ENCODE data around the gene TMEM132D.

Gene TMEM132D

DNA sequence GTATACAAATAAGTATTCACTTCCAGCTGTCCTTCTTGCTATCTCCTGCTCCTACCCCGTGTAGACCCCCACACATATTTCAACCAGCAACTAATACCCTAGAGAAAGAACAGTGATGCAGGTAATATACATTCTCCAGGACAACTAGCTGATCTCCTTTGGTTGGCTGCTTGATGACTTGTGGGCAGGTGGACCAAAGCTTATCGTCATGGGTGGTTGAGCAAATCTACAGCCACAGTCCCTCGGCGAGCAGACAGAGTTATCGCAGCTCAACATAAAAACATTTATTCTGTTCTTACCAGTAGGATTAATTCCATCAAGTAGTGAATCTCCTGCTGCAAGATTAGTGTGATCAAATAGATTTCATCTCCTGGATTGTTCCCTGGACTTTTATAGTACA, 314.3 kb downstream of the TMEM132D start:
- Histone ChIP-seq H3K27me3 (ENCODE audit: control insufficient read depth in 1 of 2, insufficient read depth in 2 of 2, low read length in 2 of 2) (no peaks in the 10 kb centered on the region), H3K4me1 (ENCODE audit: control insufficient read depth in 1 of 2, insufficient read depth in 2 of 2, low read length in 2 of 2) (no peaks in the 10 kb centered on the region), H3K4me3 (ENCODE audit: low read depth in 1 of 2, low read length in 2 of 2) (no peak overlapping the region), H3K27ac (ENCODE audit: low read depth, low read length) (no peak overlapping the region), H3K9ac (ENCODE audit: low read depth in 1 of 2, low read length in 2 of 2) (no peak overlapping the region), H3K36me3 (ENCODE audit: control insufficient read depth in 1 of 2, insufficient read depth in 2 of 2, low read length in 2 of 2) (no peaks in the 10 kb centered on the region), H3K9me3 (ENCODE audit: control insufficient read depth in 1 of 2, low read length in 2 of 2) (no peaks in the 10 kb centered on the region)

DNA sequence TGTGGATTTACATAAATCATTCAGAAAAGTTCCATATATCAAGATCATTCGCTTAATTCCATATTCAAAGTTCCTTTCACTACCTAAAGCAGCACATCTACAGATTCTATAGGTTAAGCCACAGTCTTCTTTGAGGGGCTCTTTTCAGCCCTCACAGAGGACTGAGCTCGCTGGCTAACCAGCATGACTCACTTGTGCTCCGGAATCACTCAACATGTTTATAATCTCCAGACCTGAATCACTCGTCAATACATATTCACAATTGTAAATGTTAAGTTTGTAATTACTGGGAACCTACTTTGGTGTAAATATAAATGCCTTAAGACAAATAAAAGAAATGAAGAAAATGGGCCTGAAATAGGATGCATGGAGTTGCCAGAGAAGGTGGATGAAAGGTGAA, 315.7 kb downstream of the TMEM132D start:
- Histone ChIP-seq H3K27me3 (ENCODE audit: control insufficient read depth in 1 of 2, insufficient read depth in 2 of 2, low read length in 2 of 2) (no peaks in the 10 kb centered on the region), H3K9me3 (ENCODE audit: control insufficient read depth in 1 of 2, low read length in 2 of 2) (no peaks in the 10 kb centered on the region), H3K4me1 (ENCODE audit: control insufficient read depth in 1 of 2, insufficient read depth in 2 of 2, low read length in 2 of 2) (no peaks in the 10 kb centered on the region), H3K27ac (ENCODE audit: low read depth, low read length) (no peak overlapping the region), H3K9ac (ENCODE audit: low read depth in 1 of 2, low read length in 2 of 2) (no peak overlapping the region), H3K4me3 (ENCODE audit: low read depth in 1 of 2, low read length in 2 of 2) (no peak overlapping the region), H3K36me3 (ENCODE audit: control insufficient read depth in 1 of 2, insufficient read depth in 2 of 2, low read length in 2 of 2) (no peaks in the 10 kb centered on the region)

DNA sequence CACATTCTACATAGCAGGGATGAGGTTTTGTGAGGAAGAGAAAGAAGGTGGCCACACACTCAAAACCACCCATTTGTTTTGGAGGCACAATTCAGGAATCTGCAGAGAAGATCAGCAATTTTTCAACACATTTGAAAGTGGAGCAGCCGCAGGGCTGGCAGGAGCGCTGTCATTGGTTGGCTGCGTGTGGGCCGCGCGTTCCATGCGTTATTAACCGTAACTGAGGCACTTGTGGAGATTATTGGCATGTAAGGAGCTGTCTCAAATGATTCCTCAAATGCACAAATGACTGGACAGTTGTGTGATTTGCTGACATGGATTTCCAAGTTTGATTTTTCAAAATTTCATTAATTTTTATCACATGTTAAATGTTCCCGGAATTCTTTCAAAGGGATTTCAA, 318.5 kb downstream of the TMEM132D start:
- H3K27me3 ChIP-seq (ENCODE audit: control insufficient read depth in 1 of 2, insufficient read depth in 2 of 2, low read length in 2 of 2), result no peaks in the 10 kb centered on the region
- no peaks in the 10 kb centered on the region for H3K4me1 ChIP-seq (ENCODE audit: control insufficient read depth in 1 of 2, insufficient read depth in 2 of 2, low read length in 2 of 2)
- no peak overlapping the region for H3K27ac ChIP-seq (ENCODE audit: low read depth, low read length)
- no peak overlapping the region for H3K4me3 ChIP-seq (ENCODE audit: low read depth in 1 of 2, low read length in 2 of 2)
- H3K9me3 ChIP-seq (ENCODE audit: control insufficient read depth in 1 of 2, low read length in 2 of 2), result no peaks in the 10 kb centered on the region
- H3K36me3 ChIP-seq (ENCODE audit: control insufficient read depth in 1 of 2, insufficient read depth in 2 of 2, low read length in 2 of 2), result no peaks in the 10 kb centered on the region
- H3K9ac ChIP-seq (ENCODE audit: low read depth in 1 of 2, low read length in 2 of 2), result no peak overlapping the region

DNA sequence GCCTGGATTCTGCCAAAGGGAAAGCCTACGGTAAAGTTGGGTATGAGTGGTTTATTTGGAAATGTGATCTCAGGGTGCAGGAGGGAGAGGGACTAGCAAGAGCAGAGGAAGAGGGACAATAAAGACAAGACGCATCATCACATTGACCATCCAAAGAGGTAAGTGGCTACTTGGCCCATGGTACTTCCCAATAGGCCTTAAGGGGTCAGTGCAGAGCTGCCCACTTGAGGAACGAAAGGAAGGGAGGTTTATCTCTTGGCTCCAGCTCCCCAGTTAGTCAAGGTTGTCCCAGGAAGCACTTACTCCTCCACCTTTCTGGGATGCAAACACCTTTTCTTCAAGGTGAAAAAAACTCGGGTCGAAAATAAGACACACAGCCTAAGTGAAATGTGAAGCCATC, 323.9 kb downstream of the TMEM132D start:
- no peak overlapping the region for H3K4me3 ChIP-seq (ENCODE audit: low read depth in 1 of 2, low read length in 2 of 2)
- H3K4me1 ChIP-seq (ENCODE audit: control insufficient read depth in 1 of 2, insufficient read depth in 2 of 2, low read length in 2 of 2), result no peaks in the 10 kb centered on the region
- no peak overlapping the region for H3K9ac ChIP-seq (ENCODE audit: low read depth in 1 of 2, low read length in 2 of 2)
- no peaks in the 10 kb centered on the region for H3K9me3 ChIP-seq (ENCODE audit: control insufficient read depth in 1 of 2, low read length in 2 of 2)
- H3K27me3 ChIP-seq (ENCODE audit: control insufficient read depth in 1 of 2, insufficient read depth in 2 of 2, low read length in 2 of 2), result no peaks in the 10 kb centered on the region
- no peaks in the 10 kb centered on the region for H3K36me3 ChIP-seq (ENCODE audit: control insufficient read depth in 1 of 2, insufficient read depth in 2 of 2, low read length in 2 of 2)
- H3K27ac ChIP-seq (ENCODE audit: low read depth, low read length), result no peak overlapping the region

DNA sequence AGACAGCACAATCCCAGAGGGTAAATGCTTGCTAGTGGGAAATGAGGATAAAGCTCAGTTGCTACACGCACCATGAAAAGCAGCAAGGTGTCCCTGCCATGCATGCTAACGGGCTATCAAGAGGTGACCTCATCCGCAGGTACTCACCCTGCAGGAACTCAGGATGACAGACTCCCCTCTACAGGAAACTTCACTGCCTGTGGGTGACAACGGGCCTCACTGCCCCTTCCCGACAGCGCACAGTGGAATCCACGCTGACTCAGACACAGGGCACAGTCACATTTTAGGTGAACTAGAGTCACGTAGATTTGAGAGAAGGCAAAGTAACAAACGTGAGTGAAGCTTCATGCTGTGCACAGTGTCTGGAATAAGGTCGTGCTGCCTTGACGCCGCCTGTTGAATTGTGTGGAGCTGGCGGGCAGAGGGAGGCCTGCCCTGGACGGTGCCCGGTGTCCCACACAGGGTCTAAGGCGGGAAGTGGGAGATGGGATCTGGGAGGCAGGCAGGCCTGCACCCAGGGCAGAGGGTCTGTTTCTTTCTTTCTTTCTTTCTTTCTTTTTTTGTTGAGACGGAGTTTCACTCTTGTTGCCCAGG, 331.8 kb downstream of the TMEM132D start:
- Histone ChIP-seq H3K4me1 (ENCODE audit: control insufficient read depth in 1 of 2, insufficient read depth in 2 of 2, low read length in 2 of 2) (no peaks in the 10 kb centered on the region), H3K9ac (ENCODE audit: low read depth in 1 of 2, low read length in 2 of 2) (no peak overlapping the region), H3K9me3 (ENCODE audit: control insufficient read depth in 1 of 2, low read length in 2 of 2) (no peaks in the 10 kb centered on the region), H3K27ac (ENCODE audit: low read depth, low read length) (no peak overlapping the region), H3K27me3 (ENCODE audit: control insufficient read depth in 1 of 2, insufficient read depth in 2 of 2, low read length in 2 of 2) (no peaks in the 10 kb centered on the region), H3K4me3 (ENCODE audit: low read depth in 1 of 2, low read length in 2 of 2) (no peak overlapping the region), H3K36me3 (ENCODE audit: control insufficient read depth in 1 of 2, insufficient read depth in 2 of 2, low read length in 2 of 2) (no peaks in the 10 kb centered on the region)

DNA sequence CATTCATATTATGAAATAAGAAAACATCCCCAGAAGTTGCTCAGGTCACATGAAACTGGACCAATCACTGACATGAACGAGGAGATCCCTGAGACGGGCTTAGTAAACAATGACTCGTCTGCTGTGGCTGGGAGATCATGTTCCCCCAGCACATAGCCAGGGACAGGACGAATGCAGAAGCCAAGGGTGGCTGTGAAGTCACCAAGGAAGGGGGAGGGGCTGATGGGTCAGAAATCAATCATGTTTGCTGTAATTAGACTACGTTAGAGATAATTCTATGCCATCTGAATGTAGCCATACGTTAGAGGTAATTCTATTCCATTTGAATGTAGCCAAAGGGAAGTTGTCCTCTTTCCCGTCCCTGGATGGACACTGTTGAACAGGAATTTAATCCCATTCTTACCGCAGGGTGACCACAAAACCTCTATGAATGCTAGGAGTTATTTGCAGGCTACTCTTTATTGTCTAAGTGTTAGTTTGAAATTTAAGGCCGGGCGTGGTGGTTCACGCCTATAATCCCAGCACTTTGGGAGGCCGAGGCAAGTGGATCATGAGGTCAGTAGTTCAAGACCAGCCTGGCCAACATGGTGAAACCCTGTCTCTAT, 332.9 kb downstream of the TMEM132D start:
- Histone ChIP-seq H3K27ac (ENCODE audit: low read depth, low read length) (no peak overlapping the region), H3K4me3 (ENCODE audit: low read depth in 1 of 2, low read length in 2 of 2) (no peak overlapping the region), H3K4me1 (ENCODE audit: control insufficient read depth in 1 of 2, insufficient read depth in 2 of 2, low read length in 2 of 2) (no peaks in the 10 kb centered on the region), H3K27me3 (ENCODE audit: control insufficient read depth in 1 of 2, insufficient read depth in 2 of 2, low read length in 2 of 2) (no peaks in the 10 kb centered on the region), H3K9ac (ENCODE audit: low read depth in 1 of 2, low read length in 2 of 2) (no peak overlapping the region), H3K9me3 (ENCODE audit: control insufficient read depth in 1 of 2, low read length in 2 of 2) (no peaks in the 10 kb centered on the region), H3K36me3 (ENCODE audit: control insufficient read depth in 1 of 2, insufficient read depth in 2 of 2, low read length in 2 of 2) (no peaks in the 10 kb centered on the region)

DNA sequence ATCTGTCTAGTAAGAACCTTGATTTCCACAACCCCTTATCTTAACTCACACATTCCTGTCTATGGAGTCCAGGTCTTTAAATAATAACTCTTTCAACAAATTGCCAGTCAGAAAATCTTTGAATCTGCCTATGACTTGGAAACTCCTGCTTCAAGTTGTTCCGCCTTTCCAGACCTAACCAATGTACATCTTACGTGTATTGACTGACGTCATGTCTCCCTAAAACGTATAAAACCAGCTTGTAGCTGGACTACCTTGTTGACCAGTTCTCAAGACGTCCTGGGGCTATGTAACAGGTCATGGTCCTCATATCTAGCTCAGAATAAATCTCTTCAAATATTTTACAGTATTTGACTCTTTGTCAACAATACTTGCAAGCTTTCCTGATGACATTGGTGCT, 337.0 kb downstream of the TMEM132D start:
- H3K36me3 ChIP-seq (ENCODE audit: control insufficient read depth in 1 of 2, insufficient read depth in 2 of 2, low read length in 2 of 2), result no peaks in the 10 kb centered on the region
- no peak overlapping the region for H3K27ac ChIP-seq (ENCODE audit: low read depth, low read length)
- H3K4me1 ChIP-seq (ENCODE audit: control insufficient read depth in 1 of 2, insufficient read depth in 2 of 2, low read length in 2 of 2), result no peaks in the 10 kb centered on the region
- H3K4me3 ChIP-seq (ENCODE audit: low read depth in 1 of 2, low read length in 2 of 2), result no peak overlapping the region
- H3K9ac ChIP-seq (ENCODE audit: low read depth in 1 of 2, low read length in 2 of 2), result no peak overlapping the region
- H3K27me3 ChIP-seq (ENCODE audit: control insufficient read depth in 1 of 2, insufficient read depth in 2 of 2, low read length in 2 of 2), result no peaks in the 10 kb centered on the region
- no peaks in the 10 kb centered on the region for H3K9me3 ChIP-seq (ENCODE audit: control insufficient read depth in 1 of 2, low read length in 2 of 2)

DNA sequence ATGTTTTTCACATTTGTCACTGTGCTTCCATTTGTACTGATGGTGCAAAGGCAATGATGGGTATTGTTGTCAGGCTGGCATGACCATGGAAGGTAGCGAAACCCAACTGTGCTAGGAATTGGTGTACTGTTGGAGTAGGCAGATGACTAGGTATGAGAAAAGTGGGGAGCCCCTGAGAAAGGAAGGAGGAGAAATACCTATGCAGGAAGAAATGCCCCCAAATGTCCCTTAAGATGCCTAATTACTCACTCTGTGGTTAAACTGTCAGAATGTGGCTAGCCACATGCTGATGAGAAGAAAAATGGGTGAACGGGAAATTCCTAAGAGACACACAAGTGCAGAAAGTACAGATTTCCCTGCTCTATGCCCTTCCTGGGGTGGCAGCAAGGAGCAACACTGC, 339.1 kb downstream of the TMEM132D start:
- no peaks in the 10 kb centered on the region for H3K4me1 ChIP-seq (ENCODE audit: control insufficient read depth in 1 of 2, insufficient read depth in 2 of 2, low read length in 2 of 2)
- no peak overlapping the region for H3K27ac ChIP-seq (ENCODE audit: low read depth, low read length)
- no peaks in the 10 kb centered on the region for H3K36me3 ChIP-seq (ENCODE audit: control insufficient read depth in 1 of 2, insufficient read depth in 2 of 2, low read length in 2 of 2)
- no peak overlapping the region for H3K9ac ChIP-seq (ENCODE audit: low read depth in 1 of 2, low read length in 2 of 2)
- H3K4me3 ChIP-seq (ENCODE audit: low read depth in 1 of 2, low read length in 2 of 2), result no peak overlapping the region
- no peaks in the 10 kb centered on the region for H3K27me3 ChIP-seq (ENCODE audit: control insufficient read depth in 1 of 2, insufficient read depth in 2 of 2, low read length in 2 of 2)
- H3K9me3 ChIP-seq (ENCODE audit: control insufficient read depth in 1 of 2, low read length in 2 of 2), result no peaks in the 10 kb centered on the region

DNA sequence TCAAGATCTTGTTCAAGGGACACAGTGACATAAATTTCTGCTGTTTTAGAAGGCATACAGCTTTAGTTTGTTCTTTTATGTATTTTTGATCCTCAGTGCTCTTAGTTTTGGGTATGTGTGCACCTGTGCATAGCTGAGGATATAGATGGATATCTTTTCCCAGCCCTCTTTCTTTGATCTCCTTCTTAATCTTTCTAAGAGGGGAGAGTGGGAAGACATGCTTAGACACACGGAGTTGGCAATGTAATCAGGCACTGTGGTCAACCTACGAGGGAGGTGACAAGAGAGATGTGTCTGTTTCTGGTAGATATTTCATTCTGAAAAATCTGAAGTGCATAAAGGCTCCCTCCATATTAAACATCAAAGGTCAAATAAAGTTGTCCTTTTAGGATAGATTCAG, 340.6 kb downstream of the TMEM132D start:
- Histone ChIP-seq H3K27me3 (ENCODE audit: control insufficient read depth in 1 of 2, insufficient read depth in 2 of 2, low read length in 2 of 2) (no peaks in the 10 kb centered on the region), H3K4me3 (ENCODE audit: low read depth in 1 of 2, low read length in 2 of 2) (no peak overlapping the region), H3K36me3 (ENCODE audit: control insufficient read depth in 1 of 2, insufficient read depth in 2 of 2, low read length in 2 of 2) (no peaks in the 10 kb centered on the region), H3K27ac (ENCODE audit: low read depth, low read length) (no peak overlapping the region), H3K4me1 (ENCODE audit: control insufficient read depth in 1 of 2, insufficient read depth in 2 of 2, low read length in 2 of 2) (no peaks in the 10 kb centered on the region), H3K9me3 (ENCODE audit: control insufficient read depth in 1 of 2, low read length in 2 of 2) (no peaks in the 10 kb centered on the region), H3K9ac (ENCODE audit: low read depth in 1 of 2, low read length in 2 of 2) (no peak overlapping the region)

DNA sequence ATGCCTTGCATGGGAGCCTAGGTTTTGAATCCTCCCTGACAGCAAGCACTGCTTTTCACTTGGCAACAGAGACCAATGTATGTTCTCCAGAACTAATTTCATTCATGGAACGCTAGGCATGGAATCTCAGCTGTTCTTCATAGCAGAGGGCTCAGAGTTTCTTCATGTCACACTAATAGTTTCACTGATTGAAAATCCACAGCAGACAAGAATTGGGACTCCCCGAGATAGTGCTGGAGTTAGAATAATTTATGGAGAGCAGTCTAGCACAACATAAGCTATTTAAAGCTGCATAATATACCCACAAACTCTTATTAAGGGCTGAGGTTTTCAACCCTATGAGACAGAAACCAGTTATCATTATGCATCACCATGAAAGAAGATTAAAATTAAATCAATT, 342.5 kb downstream of the TMEM132D start:
- no peaks in the 10 kb centered on the region for H3K36me3 ChIP-seq (ENCODE audit: control insufficient read depth in 1 of 2, insufficient read depth in 2 of 2, low read length in 2 of 2)
- no peak overlapping the region for H3K9ac ChIP-seq (ENCODE audit: low read depth in 1 of 2, low read length in 2 of 2)
- H3K27me3 ChIP-seq (ENCODE audit: control insufficient read depth in 1 of 2, insufficient read depth in 2 of 2, low read length in 2 of 2), result no peaks in the 10 kb centered on the region
- no peaks in the 10 kb centered on the region for H3K9me3 ChIP-seq (ENCODE audit: control insufficient read depth in 1 of 2, low read length in 2 of 2)
- H3K4me1 ChIP-seq (ENCODE audit: control insufficient read depth in 1 of 2, insufficient read depth in 2 of 2, low read length in 2 of 2), result no peaks in the 10 kb centered on the region
- no peak overlapping the region for H3K4me3 ChIP-seq (ENCODE audit: low read depth in 1 of 2, low read length in 2 of 2)
- H3K27ac ChIP-seq (ENCODE audit: low read depth, low read length), result no peak overlapping the region

DNA sequence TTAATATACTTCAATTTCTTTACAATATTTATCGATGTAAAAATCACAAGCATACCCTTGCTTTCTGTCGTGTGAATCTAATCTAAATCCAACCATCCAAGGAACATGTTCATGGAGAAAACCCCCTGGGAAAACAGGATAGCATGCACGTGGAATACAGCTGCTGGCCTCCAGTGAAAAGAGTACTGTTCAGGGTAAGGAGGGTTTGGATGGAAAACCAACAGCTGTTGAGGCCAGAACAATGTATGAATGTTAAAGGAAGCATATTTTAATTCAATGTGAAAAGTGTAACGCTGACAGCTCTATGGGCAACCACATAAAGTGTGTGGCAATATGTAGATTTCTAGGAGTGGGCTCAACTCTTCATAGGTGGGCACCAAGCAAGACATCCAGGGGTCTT, 344.0 kb downstream of the TMEM132D start:
- no peaks in the 10 kb centered on the region for H3K36me3 ChIP-seq (ENCODE audit: control insufficient read depth in 1 of 2, insufficient read depth in 2 of 2, low read length in 2 of 2)
- H3K9me3 ChIP-seq (ENCODE audit: control insufficient read depth in 1 of 2, low read length in 2 of 2), result no peaks in the 10 kb centered on the region
- H3K4me1 ChIP-seq (ENCODE audit: control insufficient read depth in 1 of 2, insufficient read depth in 2 of 2, low read length in 2 of 2), result no peaks in the 10 kb centered on the region
- H3K4me3 ChIP-seq (ENCODE audit: low read depth in 1 of 2, low read length in 2 of 2), result no peak overlapping the region
- no peak overlapping the region for H3K9ac ChIP-seq (ENCODE audit: low read depth in 1 of 2, low read length in 2 of 2)
- H3K27me3 ChIP-seq (ENCODE audit: control insufficient read depth in 1 of 2, insufficient read depth in 2 of 2, low read length in 2 of 2), result no peaks in the 10 kb centered on the region
- H3K27ac ChIP-seq (ENCODE audit: low read depth, low read length), result no peak overlapping the region
